D721Med (cell line): Measurements from ENCODE around the gene ATRX.
"Not testable (repeated sequence)": the region's sequence is repeated elsewhere in the genome, so short reads cannot be mapped to it uniquely, and the experiment has no call there.

Experiments used
- DNase-seq: peaks from one replicate; pipeline ENCODE4 v3.0.0; 2011; ENCODE audit warnings: low spot score; ENCODE audit not compliant: insufficient read length
- FAIRE-seq: peaks from 2 replicates; lab custom pipeline; 2011; peaks lifted over from hg19 to GRCh38; lab: Jason Lieb, UNC
- TF ChIP-seq, protein P1 (sequence below): IDR thresholded peaks from 2 replicates; pipeline ENCODE4 v1.5.1; 2012; ENCODE audit warnings: mild to moderate bottlenecking, control low read depth; ENCODE audit not compliant: insufficient read depth; ENCODE audit errors: missing control alignments

Gene ATRX

DNA sequence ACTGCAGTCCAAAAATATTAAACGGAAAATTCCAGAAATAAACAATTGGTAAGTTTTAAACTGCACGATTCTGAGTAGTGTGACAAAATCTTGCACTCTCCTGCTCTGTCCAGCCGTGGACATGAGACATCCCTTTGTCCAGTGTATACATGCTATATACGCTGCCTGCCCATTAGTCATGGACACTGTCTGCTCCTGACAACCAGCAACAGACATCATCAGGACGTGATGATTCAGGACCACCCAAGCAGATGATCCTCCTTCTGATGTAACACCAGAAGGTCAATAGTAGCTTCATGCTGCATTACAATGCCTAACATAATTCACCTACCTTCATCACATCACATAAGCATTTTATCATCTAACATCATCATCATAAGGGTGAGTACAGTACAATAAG is 36.3 kb downstream of the ATRX start:
- FAIRE-seq = no peak
- TF ChIP-seq, protein P1, sequence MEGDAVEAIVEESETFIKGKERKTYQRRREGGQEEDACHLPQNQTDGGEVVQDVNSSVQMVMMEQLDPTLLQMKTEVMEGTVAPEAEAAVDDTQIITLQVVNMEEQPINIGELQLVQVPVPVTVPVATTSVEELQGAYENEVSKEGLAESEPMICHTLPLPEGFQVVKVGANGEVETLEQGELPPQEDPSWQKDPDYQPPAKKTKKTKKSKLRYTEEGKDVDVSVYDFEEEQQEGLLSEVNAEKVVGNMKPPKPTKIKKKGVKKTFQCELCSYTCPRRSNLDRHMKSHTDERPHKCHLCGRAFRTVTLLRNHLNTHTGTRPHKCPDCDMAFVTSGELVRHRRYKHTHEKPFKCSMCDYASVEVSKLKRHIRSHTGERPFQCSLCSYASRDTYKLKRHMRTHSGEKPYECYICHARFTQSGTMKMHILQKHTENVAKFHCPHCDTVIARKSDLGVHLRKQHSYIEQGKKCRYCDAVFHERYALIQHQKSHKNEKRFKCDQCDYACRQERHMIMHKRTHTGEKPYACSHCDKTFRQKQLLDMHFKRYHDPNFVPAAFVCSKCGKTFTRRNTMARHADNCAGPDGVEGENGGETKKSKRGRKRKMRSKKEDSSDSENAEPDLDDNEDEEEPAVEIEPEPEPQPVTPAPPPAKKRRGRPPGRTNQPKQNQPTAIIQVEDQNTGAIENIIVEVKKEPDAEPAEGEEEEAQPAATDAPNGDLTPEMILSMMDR = no peak
- no peak for DNase-seq

DNA sequence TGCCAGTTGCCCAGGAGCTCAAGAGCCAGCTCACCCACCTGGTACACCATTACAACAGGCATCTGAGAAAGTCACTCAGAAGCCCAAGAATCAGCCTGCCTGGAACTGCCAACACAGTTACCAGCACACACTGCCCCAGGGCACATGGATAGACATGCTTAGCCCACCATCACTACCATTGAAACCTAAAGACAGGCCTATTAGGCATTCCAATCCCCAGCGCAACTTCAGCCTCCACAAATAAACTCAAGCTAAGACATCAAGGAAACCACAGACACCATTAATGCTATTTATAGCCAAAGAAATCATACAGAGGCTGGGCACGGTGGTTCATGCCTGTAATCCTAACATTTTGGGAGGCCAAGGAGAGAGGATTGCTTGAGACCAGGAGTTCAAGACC is 42.3 kb downstream of the ATRX start:
- FAIRE-seq (no peak), DNase-seq (no peak)
- TF ChIP-seq, protein P1 = no peak

DNA sequence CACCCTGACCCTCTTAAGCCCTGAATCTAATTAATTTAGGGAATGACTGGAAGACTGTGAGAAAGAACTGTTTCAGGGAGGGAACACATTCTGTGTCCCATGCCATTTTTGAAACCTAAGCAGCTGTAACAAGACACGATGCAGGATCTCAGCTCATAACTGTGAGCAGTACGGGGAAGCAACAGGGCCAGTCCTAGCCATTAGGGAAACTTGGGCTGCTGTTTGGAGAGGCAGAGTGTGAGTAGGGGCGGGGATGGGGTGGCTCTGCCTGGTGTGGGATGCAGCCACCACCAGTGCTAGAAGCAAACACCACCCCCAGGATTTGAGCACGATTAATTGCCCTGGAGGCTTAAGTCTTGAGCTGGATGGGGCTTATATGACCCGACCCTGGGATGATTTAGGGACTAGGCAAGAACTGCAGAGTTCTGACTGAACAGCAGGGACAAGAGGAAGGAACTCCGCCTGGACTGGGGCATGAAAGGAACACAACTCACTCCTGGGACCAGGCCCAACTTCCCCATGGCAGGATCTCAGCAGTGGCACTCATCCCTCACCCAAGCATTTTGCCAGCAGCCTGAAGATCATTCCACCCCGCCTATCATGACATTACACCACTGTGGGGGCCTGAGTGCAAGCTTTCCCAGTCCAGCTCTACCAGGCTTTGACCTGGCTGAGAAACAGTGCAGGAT is 43.1 kb downstream of the ATRX start:
- TF ChIP-seq, protein P1 = no peak
- FAIRE-seq (no peak), DNase-seq (no peak)

DNA sequence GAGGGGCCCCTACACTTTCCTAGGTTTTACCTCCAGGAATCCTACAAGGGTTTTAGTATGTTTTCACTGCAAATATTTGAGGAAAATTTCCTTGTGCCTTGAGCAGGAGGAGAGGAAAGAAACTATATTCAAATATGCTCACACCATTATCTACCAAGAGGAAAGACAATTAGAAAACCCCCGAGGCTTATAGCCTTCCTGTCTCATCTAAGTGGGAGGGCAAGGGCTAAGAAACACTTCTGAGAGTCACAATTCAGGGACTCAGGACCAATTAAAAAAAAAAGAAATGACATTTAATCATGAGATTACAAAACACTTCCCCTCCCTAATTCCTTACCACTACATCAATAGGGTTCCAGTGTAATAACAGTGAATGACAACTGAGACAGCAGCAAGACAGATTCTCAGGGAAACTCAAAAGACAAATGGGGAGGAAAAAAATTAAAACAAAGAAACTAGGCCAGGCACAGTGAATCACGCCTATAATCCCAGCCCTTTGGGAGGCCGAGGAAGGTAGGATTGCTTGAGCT is 45.6 kb downstream of the ATRX start:
- FAIRE-seq (peak; percentile 21), DNase-seq (no peak)
- TF ChIP-seq, protein P1 = no peak

DNA sequence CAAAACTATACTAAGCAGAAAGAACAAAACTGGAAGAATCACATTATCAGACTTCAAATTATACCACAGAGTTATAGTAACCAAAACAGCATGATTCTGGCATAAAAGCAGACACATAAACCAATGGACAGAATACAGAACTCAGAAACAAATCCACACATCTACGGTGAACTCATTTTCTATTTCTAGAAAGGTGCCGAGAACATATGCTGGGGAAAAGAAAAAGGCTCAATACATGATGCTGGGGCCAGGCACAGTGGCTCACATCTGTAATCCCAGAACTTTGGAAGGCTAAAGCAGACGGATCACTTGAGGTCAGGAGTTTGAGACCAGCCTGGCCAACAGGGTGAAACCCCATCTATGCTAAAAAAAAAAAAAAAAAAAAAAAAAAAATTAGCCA is 52.7 kb downstream of the ATRX start:
- TF ChIP-seq, protein P1 = no peak
- FAIRE-seq (no peak), DNase-seq (no peak)

DNA sequence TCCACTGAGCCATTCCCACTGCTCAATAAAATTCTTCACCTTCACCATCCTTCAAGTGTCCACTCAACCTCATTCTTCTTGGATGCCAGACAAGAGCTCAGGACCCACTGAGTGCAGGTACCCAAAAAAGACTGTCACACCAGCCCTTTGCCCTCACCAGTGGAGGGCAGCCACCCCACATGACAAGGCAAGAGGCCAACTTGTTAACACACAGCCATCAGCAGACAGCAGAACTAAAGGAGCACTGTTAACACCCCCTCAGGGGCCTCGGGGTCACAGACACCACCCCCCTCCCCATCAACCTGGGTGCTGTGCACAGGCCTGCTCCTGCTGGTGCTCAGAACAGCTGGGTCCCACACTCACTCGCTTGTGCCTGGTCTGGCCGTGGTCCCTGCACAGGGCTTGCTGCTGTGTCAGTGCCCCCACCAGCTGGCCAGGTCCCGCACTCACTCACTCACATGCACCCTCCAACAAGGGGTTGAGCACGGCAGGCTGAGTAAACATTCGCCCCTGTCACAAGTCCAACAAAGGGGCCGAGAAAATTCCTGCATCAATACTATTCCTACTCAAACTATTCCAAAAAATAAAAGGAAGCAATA is 54.1 kb downstream of the ATRX start:
- DNase-seq = no peak
- TF ChIP-seq, protein P1 = no peak
- no peak for FAIRE-seq

DNA sequence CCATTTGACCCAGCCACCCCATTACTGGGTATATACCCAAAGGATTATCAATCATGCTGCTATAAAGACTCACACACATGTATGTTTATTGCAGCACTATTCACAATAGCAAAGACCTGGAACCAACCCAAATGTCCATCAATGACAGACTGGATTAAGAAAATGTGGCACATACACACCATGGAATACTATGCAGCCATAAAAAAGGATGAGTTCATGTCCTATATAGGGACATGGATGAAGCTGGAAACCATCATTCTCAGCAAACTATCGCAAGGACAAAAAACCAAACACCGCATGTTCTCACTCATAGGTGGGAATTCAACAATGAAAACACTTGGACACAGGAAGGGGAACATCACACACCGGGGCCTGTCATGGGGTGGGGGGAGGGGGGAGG is 59.9 kb downstream of the ATRX start:
- not testable (repeated sequence) for DNase-seq, FAIRE-seq
